Measurements from ENCODE around the gene CPNE5. TPM values are rescaled to one million over a fixed set of nuclear protein-coding genes. Genes with fewer than 3 reads are reported as not detected.

CPNE5 gene
- total RNA-seq, 6 experiments from 2014 or later: 0.12 to 0.84 (median 0.23) TPM

- Histone ChIP-seq H3K9me3 (no peaks in the 10 kb centered on the region), H3K27ac (no peak overlapping the region), H3K27me3 (no peaks in the 10 kb centered on the region), H3K36me3 (no peaks in the 10 kb centered on the region), H3K4me1 (no peaks in the 10 kb centered on the region), H3K4me3 (no peak overlapping the region)
- 45% methylated on average over 1 of the region's 1 CpG for WGBS (ENCODE audit: insufficient coverage, low coverage, low lambda C conversion rate, missing lambda C conversion rate)
- intact Hi-C loops (cut with DNase I): no loop called here
- DNase-seq (no peak), ATAC-seq (no peak)
- no peak for TF ChIP-seq CTCF (IDR thresholded peaks at IDR 0.05)
- TF ChIP-seq POLR2A (IDR thresholded peaks at IDR 0.05): no peak
These were observed 35.3 kb downstream of the CPNE5 start for GRCh38 chr6:36803908-36804307.

DNA sequence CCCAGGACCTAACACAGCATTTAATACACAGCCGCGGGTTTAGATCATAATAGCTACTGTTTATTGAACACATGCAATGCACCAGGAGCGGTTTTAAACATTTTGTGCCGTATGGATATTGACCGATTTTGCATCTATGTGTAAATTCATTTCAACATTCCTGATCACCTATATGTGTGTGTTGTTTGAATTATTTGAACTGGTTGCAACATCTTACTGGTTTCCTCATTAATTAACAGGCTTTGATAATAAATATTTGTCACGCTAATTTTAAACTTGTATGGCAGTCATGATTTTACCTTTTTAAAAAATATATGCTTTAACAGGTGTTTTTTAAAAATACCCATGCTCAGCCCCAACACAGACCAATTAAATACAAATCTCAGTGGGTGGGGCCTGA lies 35.8 kb downstream of the CPNE5 start:
- H3K27me3 ChIP-seq: no peaks in the 10 kb centered on the region
- WGBS (ENCODE audit: insufficient coverage, low coverage, low lambda C conversion rate, missing lambda C conversion rate): 79% methylated on average over 6 of the region's 6 CpGs
- DNase-seq (no peak), ATAC-seq (no peak)
- intact Hi-C loops (cut with DNase I): no loop called here
- H3K4me1 ChIP-seq: no peaks in the 10 kb centered on the region
- no peak for TF ChIP-seq CTCF (IDR thresholded peaks at IDR 0.05)
- no peak for TF ChIP-seq POLR2A (IDR thresholded peaks at IDR 0.05)
- H3K4me3 ChIP-seq: no peak overlapping the region
- no peaks in the 10 kb centered on the region for H3K36me3 ChIP-seq
- no peaks in the 10 kb centered on the region for H3K9me3 ChIP-seq
- no peak overlapping the region for H3K27ac ChIP-seq

DNA sequence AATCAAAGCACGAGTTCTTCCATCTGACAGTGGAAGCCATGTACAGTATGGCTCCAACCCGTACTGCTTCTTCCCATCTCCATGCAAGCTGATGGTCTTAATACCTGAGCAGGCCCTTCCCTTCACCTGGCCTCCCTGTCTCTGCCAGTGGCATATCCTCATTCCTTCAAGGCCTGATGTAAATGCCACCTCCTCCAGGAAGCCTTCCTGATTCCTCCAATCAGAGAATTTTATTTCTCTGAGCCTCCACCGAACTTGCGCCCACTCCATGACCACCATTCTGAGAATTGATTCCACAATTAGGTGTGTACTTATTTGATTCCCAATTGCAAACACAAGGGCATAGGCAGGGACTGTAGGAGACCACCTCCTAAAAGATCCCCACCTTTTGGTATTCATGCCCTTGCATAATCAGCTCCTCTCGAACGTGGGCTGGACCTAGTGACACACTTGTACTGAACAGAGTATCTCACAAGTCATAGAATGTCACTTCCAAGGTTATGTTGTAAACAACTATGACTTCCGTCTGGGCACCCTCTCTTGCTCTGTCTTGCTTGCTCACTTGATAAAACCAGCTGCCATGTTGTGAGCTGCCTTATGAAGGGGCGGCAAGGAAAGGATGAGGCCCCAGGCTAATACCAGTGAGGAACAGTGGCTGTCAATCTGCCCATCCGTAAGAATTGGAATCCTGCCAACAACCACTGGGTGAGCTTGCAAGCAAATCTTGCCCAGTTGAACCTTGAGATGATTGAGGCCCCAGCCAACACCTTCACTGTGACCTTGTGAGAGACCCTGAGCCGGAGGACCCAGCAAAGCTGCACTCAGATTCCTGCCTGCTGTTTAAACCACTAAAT lies 38.8 kb downstream of the CPNE5 start:
- Histone ChIP-seq H3K9me3 (no peaks in the 10 kb centered on the region), H3K4me3 (no peak overlapping the region), H3K27me3 (no peaks in the 10 kb centered on the region), H3K4me1 (no peaks in the 10 kb centered on the region), H3K27ac (no peak overlapping the region), H3K36me3 (no peaks in the 10 kb centered on the region)
- no peak for ATAC-seq
- WGBS (ENCODE audit: insufficient coverage, low coverage, low lambda C conversion rate, missing lambda C conversion rate): 89% methylated on average over 6 of the region's 10 CpGs
- no peak for TF ChIP-seq CTCF (IDR thresholded peaks at IDR 0.05)
- no peak for TF ChIP-seq POLR2A (IDR thresholded peaks at IDR 0.05)
- DNase-seq: no peak
- intact Hi-C loops (cut with DNase I): no loop called here

GRCh38 chr6:36798852-36799251 lies 40.4 kb downstream of the CPNE5 start:
- Histone ChIP-seq H3K27ac (no peak overlapping the region), H3K4me1 (no peaks in the 10 kb centered on the region), H3K4me3 (no peak overlapping the region), H3K27me3 (no peaks in the 10 kb centered on the region), H3K9me3 (no peaks in the 10 kb centered on the region), H3K36me3 (no peaks in the 10 kb centered on the region)
- ATAC-seq (no peak), DNase-seq (no peak)
- intact Hi-C loops (cut with DNase I): no loop called here
- 60% methylated on average over 1 of the region's 3 CpGs for WGBS (ENCODE audit: insufficient coverage, low coverage, low lambda C conversion rate, missing lambda C conversion rate)
- TF ChIP-seq CTCF (IDR thresholded peaks at IDR 0.05) (no peak), POLR2A (IDR thresholded peaks at IDR 0.05) (no peak)
